ENCODE measurements around the gene BCL11A.

Gene BCL11A

GRCh38 chr2:60529136-60529784 lies 24.2 kb downstream of the BCL11A start (continued):
- no peak for TF ChIP-seq ZC3H10 (CRISPR knock-in tag; IDR thresholded peaks at IDR 0.05)
- no peak for TF ChIP-seq ZNF565 (CRISPR knock-in tag; conservative IDR thresholded peaks at IDR 0.05; ENCODE audit: low read depth)
- no peak for TF ChIP-seq ZFP3 (CRISPR knock-in tag; IDR thresholded peaks at IDR 0.05)
- no peak for TF ChIP-seq GLIS3 (CRISPR knock-in tag; IDR thresholded peaks at IDR 0.05)
- no peak for TF ChIP-seq BACH2 (CRISPR knock-in tag; IDR thresholded peaks at IDR 0.05; ENCODE audit: borderline replicate concordance)
- no peak for TF ChIP-seq ZNF8 (CRISPR knock-in tag; IDR thresholded peaks at IDR 0.05)

- no peak for TF ChIP-seq CREB5 (CRISPR knock-in tag; IDR thresholded peaks at IDR 0.05; ENCODE audit: low read depth)
- no peak for TF ChIP-seq GLIS3 (CRISPR knock-in tag; IDR thresholded peaks at IDR 0.05)
- no peak for TF ChIP-seq PPARA (CRISPR knock-in tag; IDR thresholded peaks at IDR 0.05; ENCODE audit: borderline replicate concordance)
- ATAC-seq = no peak
Measured at GRCh38 chr2:60528281-60529020, 25.0 kb downstream of the BCL11A start.

GRCh38 chr2:60527762-60528161 lies 25.7 kb downstream of the BCL11A start:
- no peak for TF ChIP-seq PPARA (CRISPR knock-in tag; IDR thresholded peaks at IDR 0.05; ENCODE audit: borderline replicate concordance)
- TF ChIP-seq ZNF70 (CRISPR knock-in tag; IDR thresholded peaks at IDR 0.05) = no peak
- no peak for TF ChIP-seq ARNTL (CRISPR knock-in tag; IDR thresholded peaks at IDR 0.05; ENCODE audit: borderline replicate concordance, low read depth)
- no peak for TF ChIP-seq CSDC2 (CRISPR knock-in tag; IDR thresholded peaks at IDR 0.05)
- no peak for TF ChIP-seq TSHZ2 (CRISPR knock-in tag; IDR thresholded peaks at IDR 0.05)
- no peak for TF ChIP-seq RARB (CRISPR knock-in tag; IDR thresholded peaks at IDR 0.05)
- TF ChIP-seq OSR1 (CRISPR knock-in tag; IDR thresholded peaks at IDR 0.05) = no peak
- TF ChIP-seq ISL1 (CRISPR knock-in tag; IDR thresholded peaks at IDR 0.05) = no peak
- TF ChIP-seq ZFP3 (CRISPR knock-in tag; IDR thresholded peaks at IDR 0.05) = no peak
- TF ChIP-seq SNAI2 (CRISPR knock-in tag; IDR thresholded peaks at IDR 0.05) = no peak
- no peak for TF ChIP-seq CSRNP3 (CRISPR knock-in tag; IDR thresholded peaks at IDR 0.05)
- TF ChIP-seq PATZ1 (CRISPR knock-in tag; IDR thresholded peaks at IDR 0.05; ENCODE audit: borderline replicate concordance) = no peak
- TF ChIP-seq POU6F1 (CRISPR knock-in tag; IDR thresholded peaks at IDR 0.05; ENCODE audit: borderline replicate concordance, low read depth) = no peak
- no peak for TF ChIP-seq GLIS3 (CRISPR knock-in tag; IDR thresholded peaks at IDR 0.05)
- no peak for TF ChIP-seq ZNF565 (CRISPR knock-in tag; conservative IDR thresholded peaks at IDR 0.05; ENCODE audit: low read depth)
- no peak for TF ChIP-seq ZC3H10 (CRISPR knock-in tag; IDR thresholded peaks at IDR 0.05)
- no peak for TF ChIP-seq BACH2 (CRISPR knock-in tag; IDR thresholded peaks at IDR 0.05; ENCODE audit: borderline replicate concordance)
- no peak for ATAC-seq

All from SK-N-SH treated with all-trans-retinoic acid at 6 μM for 48 hours (cell line).